IMR-90 (cell line): Measurements from ENCODE around the gene SPATA31D4. TPM values are rescaled to one million over a fixed set of nuclear protein-coding genes. Genes with fewer than 3 reads are reported as not detected.

Experiments used
- ATAC-seq: fragments of 200-7000 bp; cut with Tn5 transposase; 2 replicates; pipeline ENCODE4 v1.9.1; 2020; ENCODE audit warnings: low read depth, mild to moderate bottlenecking, moderate library complexity
- BruUV-seq: library from RNA; stranded (reverse); fragments of 400-500 nt; replicated peaks from 2 replicates; lab custom pipeline; 2021; lab: Mats Ljungman, UMichigan
- CTCF ChIA-PET: fragments of 300-600 bp; formaldehyde crosslinking; extraction: SDS; loops from one replicate; lab custom pipeline; 2021; ENCODE audit warnings: antibody characterized with exemption; lab: Yijun Ruan, JAX
- POLR2A ChIA-PET: fragments of 300-600 bp; sonication (Branson Sonifier 250); formaldehyde crosslinking; loops from one replicate; lab custom pipeline; 2022; ENCODE audit warnings: antibody characterized with exemption; ENCODE audit not compliant: unreplicated experiment; lab: Charles Lee
- DNase-seq: peaks from one replicate; pipeline ENCODE4 v3.0.0; 2013
- H2AFZ ChIP-seq: replicated peaks from 2 replicates; pipeline ENCODE3; 2013; ENCODE audit warnings: low read length, mild to moderate bottlenecking; ENCODE audit not compliant: poor library complexity
- H2AK5ac ChIP-seq: 2 replicates; pipeline ENCODE4 v1.6.1; 2013; ENCODE audit warnings: low read depth, low read length, inconsistent platforms
- H2AK9ac ChIP-seq: replicated peaks from 2 replicates; pipeline ENCODE3; 2013; ENCODE audit warnings: mild to moderate bottlenecking, low read depth, low read length, moderate library complexity; ENCODE audit not compliant: poor library complexity
- H2BK120ac ChIP-seq: 2 replicates; pipeline ENCODE4 v1.6.1; 2013; ENCODE audit warnings: low read depth, low read length, inconsistent platforms
- H2BK15ac ChIP-seq: 3 replicates; pipeline ENCODE4 v1.6.1; 2013; ENCODE audit warnings: low read depth, low read length, inconsistent platforms
- H2BK20ac ChIP-seq: 2 replicates; pipeline ENCODE4 v1.6.1; 2013; ENCODE audit warnings: low read depth, mild to moderate bottlenecking, inconsistent platforms, low read length, moderate library complexity
- H2BK5ac ChIP-seq: 2 replicates; pipeline ENCODE4 v1.6.1; 2013; ENCODE audit warnings: mild to moderate bottlenecking, low read depth, low read length, inconsistent platforms; ENCODE audit not compliant: poor library complexity, severe bottlenecking
- H3K14ac ChIP-seq: replicated peaks from 2 replicates; pipeline ENCODE4 v1.6.1; 2013; ENCODE audit warnings: low read depth, low read length, inconsistent platforms
- H3K18ac ChIP-seq: 2 replicates; pipeline ENCODE4 v1.6.1; 2013; ENCODE audit warnings: low read depth, low read length, control low read depth
- H3K23ac ChIP-seq: 2 replicates; pipeline ENCODE4 v1.6.1; 2013; ENCODE audit warnings: low read depth, low read length, inconsistent platforms
- H3K27ac ChIP-seq: 2 replicates; pipeline ENCODE4 v1.5.1; 2013; ENCODE audit warnings: mild to moderate bottlenecking, control low read depth, low read length; ENCODE audit not compliant: insufficient read depth
- H3K27me3 ChIP-seq: 2 replicates; pipeline ENCODE4 v1.6.1; 2013; ENCODE audit warnings: low read length; ENCODE audit not compliant: control insufficient read depth, insufficient read depth
- H3K36me3 ChIP-seq: 2 replicates; pipeline ENCODE4 v1.6.1; 2013; ENCODE audit warnings: low read length, mixed read lengths; ENCODE audit not compliant: control insufficient read depth, insufficient read depth
- H3K4ac ChIP-seq: 2 replicates; pipeline ENCODE4 v1.6.1; 2013; ENCODE audit warnings: low read depth, low read length, inconsistent platforms
- H3K4me1 ChIP-seq: 2 replicates; pipeline ENCODE4 v1.6.1; 2013; ENCODE audit warnings: low read length, mixed read lengths; ENCODE audit not compliant: control insufficient read depth, insufficient read depth
- H3K4me2 ChIP-seq: 2 replicates; pipeline ENCODE4 v1.6.1; 2013; ENCODE audit warnings: low read depth, mild to moderate bottlenecking, control low read depth, low read length, moderate library complexity
- H3K4me3 ChIP-seq: 2 replicates; pipeline ENCODE4 v1.5.1; 2013; ENCODE audit warnings: low read depth, mild to moderate bottlenecking, control low read depth, low read length, moderate library complexity; ENCODE audit not compliant: insufficient read depth
- H3K56ac ChIP-seq: 2 replicates; pipeline ENCODE4 v1.6.1; 2013; ENCODE audit warnings: low read length, inconsistent platforms; ENCODE audit not compliant: insufficient read depth; ENCODE audit errors: extremely low read depth
- H3K79me1 ChIP-seq, 2 experiments: 2 replicates each; pipeline ENCODE4 v1.6.1; 2013; ENCODE audit warnings: low read length in 2 of 2, inconsistent platforms in 1 of 2, low read depth in 1 of 2
- H3K9ac ChIP-seq: 2 replicates; pipeline ENCODE4 v1.6.1; 2013; ENCODE audit warnings: low read depth, low read length, control low read depth
- H3K9me1 ChIP-seq: 2 replicates; pipeline ENCODE4 v1.6.1; 2013; ENCODE audit warnings: low read length, inconsistent platforms; ENCODE audit not compliant: insufficient read depth
- H3K9me3 ChIP-seq: 2 replicates; pipeline ENCODE4 v1.6.1; 2013; ENCODE audit warnings: low read length; ENCODE audit not compliant: control insufficient read depth, insufficient read depth
- H4K20me1 ChIP-seq: 2 replicates; pipeline ENCODE4 v1.6.1; 2013; ENCODE audit warnings: low read length, inconsistent platforms; ENCODE audit not compliant: insufficient read depth
- H4K5ac ChIP-seq: 2 replicates; pipeline ENCODE4 v1.6.1; 2013; ENCODE audit warnings: mild to moderate bottlenecking, low read depth, low read length, control low read depth
- H4K8ac ChIP-seq, 2 experiments: 2 replicates each; pipeline ENCODE4 v1.6.1; 2013; ENCODE audit warnings: low read depth in 2 of 2, low read length in 2 of 2, control low read depth in 1 of 2, inconsistent platforms in 1 of 2
- H4K91ac ChIP-seq: 2 replicates; pipeline ENCODE4 v1.6.1; 2013; ENCODE audit warnings: low read depth, low read length, inconsistent platforms; ENCODE audit not compliant: insufficient read depth
- BHLHE40 ChIP-seq: fragments of 150-350 bp; IDR thresholded peaks from 2 replicates; pipeline ENCODE4 v1.6.1; 2016; ENCODE audit warnings: mild to moderate bottlenecking, low read depth, low read length
- FOS ChIP-seq: fragments of 150-350 bp; IDR thresholded peaks from 2 replicates; pipeline ENCODE4 v1.6.1; 2016; ENCODE audit warnings: low read depth, low read length
- MAFK ChIP-seq: IDR thresholded peaks from 2 replicates; pipeline ENCODE4 v1.6.1; 2012; ENCODE audit warnings: low read depth, low read length, improper control_type of control experiment
- RCOR1 ChIP-seq: IDR thresholded peaks from 2 replicates; pipeline ENCODE4 v1.6.1; 2012; ENCODE audit warnings: mild to moderate bottlenecking, low read length, improper control_type of control experiment; ENCODE audit not compliant: insufficient replicate concordance
- RFX5 ChIP-seq: IDR thresholded peaks from 2 replicates; pipeline ENCODE4 v1.8.0; 2012; ENCODE audit warnings: low read depth, mild to moderate bottlenecking, low read length, moderate library complexity
- dilution Hi-C: fragments of 300-500 bp; cut with HindIII; formaldehyde crosslinking; loops from one replicate; pipeline ENCODE4 v1.14.3; 2018; ENCODE audit warnings: low sequenced_read_pairs; ENCODE audit not compliant: unreplicated experiment
- in situ Hi-C: fragments of 300-500 bp; cut with MboI; formaldehyde crosslinking; loops from 3 replicates; pipeline ENCODE4 v1.14.3; 2019; ENCODE audit warnings: low sequenced_read_pairs, inconsistent platforms, mixed read lengths
- intact Hi-C: fragments of 100-400 bp; cut with micrococcal nuclease; formaldehyde crosslinking; loops from 2 replicates; pipeline ENCODE4 v1.10.0; 2022
- polyA plus RNA-seq, 3 experiments: library from polyadenylated mRNA; depleted of rRNA; stranded (reverse); fragments of >200 nt; gene quantifications; 2 replicates each; pipeline ENCODE4 v1.2.3, GENCODE V29; 2012; ENCODE audit warnings: low replicate concordance in 1 of 3
- total RNA-seq: library from RNA; depleted of rRNA; stranded (reverse); fragments of >200 nt; gene quantifications from 2 replicates; pipeline ENCODE4 v1.2.3, GENCODE V29; 2012
- TF ChIP-seq, protein P1 (sequence below): conservative IDR thresholded peaks from 2 replicates; pipeline ENCODE4 v1.5.1; 2012; ENCODE audit warnings: mild to moderate bottlenecking, low read depth, low read length, improper control_type of control experiment
- TF ChIP-seq, protein P2 (sequence below): fragments of 150-350 bp; IDR thresholded peaks from 2 replicates; pipeline ENCODE4 v1.6.1; 2017; ENCODE audit warnings: mild to moderate bottlenecking, antibody characterized with exemption, low read length, low read depth

SPATA31D4 gene
- total and polyA plus RNA-seq, 2 of the 4 experiments (the other 2 are of a cell fraction): not detected

DNA sequence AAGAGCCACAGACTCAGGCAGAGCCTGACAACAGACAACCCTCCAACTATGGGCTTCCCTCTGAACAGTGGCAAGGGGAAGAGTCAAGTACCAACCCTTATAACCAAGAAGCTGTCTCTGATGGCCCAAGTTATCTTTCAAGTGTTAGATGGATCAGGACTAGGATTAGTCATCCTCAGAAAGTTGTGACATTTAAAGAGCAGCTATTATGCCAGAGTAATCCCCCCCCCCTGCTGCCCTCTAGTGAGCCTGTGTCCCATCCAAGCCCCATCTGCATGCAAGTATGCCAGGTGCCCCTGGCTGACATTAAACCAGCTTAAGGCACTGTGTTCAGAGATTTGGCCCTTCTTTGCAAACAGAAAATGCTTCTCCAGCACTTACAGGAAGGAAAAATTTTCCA is 43.5 kb downstream of the SPATA31D4 start:
- H3K18ac ChIP-seq: no peak overlapping the region
- no peak overlapping the region for H2AFZ ChIP-seq
- no peak overlapping the region for H2BK20ac ChIP-seq
- TF ChIP-seq, protein P1, sequence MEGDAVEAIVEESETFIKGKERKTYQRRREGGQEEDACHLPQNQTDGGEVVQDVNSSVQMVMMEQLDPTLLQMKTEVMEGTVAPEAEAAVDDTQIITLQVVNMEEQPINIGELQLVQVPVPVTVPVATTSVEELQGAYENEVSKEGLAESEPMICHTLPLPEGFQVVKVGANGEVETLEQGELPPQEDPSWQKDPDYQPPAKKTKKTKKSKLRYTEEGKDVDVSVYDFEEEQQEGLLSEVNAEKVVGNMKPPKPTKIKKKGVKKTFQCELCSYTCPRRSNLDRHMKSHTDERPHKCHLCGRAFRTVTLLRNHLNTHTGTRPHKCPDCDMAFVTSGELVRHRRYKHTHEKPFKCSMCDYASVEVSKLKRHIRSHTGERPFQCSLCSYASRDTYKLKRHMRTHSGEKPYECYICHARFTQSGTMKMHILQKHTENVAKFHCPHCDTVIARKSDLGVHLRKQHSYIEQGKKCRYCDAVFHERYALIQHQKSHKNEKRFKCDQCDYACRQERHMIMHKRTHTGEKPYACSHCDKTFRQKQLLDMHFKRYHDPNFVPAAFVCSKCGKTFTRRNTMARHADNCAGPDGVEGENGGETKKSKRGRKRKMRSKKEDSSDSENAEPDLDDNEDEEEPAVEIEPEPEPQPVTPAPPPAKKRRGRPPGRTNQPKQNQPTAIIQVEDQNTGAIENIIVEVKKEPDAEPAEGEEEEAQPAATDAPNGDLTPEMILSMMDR: no peak
- TF ChIP-seq BHLHE40 (no peak), RCOR1 (no peak), FOS (no peak), MAFK (no peak), RFX5 (no peak)
- TF ChIP-seq, protein P2, sequence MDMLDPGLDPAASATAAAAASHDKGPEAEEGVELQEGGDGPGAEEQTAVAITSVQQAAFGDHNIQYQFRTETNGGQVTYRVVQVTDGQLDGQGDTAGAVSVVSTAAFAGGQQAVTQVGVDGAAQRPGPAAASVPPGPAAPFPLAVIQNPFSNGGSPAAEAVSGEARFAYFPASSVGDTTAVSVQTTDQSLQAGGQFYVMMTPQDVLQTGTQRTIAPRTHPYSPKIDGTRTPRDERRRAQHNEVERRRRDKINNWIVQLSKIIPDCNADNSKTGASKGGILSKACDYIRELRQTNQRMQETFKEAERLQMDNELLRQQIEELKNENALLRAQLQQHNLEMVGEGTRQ: no peak
- H3K36me3 ChIP-seq: no peaks in the 10 kb centered on the region
- H3K79me1 ChIP-seq: no peaks in the 10 kb centered on the region
- no peaks in the 10 kb centered on the region for H4K20me1 ChIP-seq
- no peak overlapping the region for H2AK5ac ChIP-seq
- no peak overlapping the region for H2AK9ac ChIP-seq
- H3K9me3 ChIP-seq: no peaks in the 10 kb centered on the region
- no peak overlapping the region for H3K9ac ChIP-seq
- H2BK15ac ChIP-seq: no peak overlapping the region
- no peak overlapping the region for H2BK120ac ChIP-seq
- H4K91ac ChIP-seq: no peak overlapping the region
- CTCF ChIA-PET: no interaction called here
- DNase-seq (no peak), ATAC-seq (no peak)
- H3K4me3 ChIP-seq: no peak overlapping the region
- POLR2A ChIA-PET: no interaction called here
- H4K5ac ChIP-seq: no peak overlapping the region
- intact Hi-C loops (no loop called here), in situ Hi-C loops (no loop called here), dilution Hi-C loops (no loop called here)
- H3K4ac ChIP-seq: no peak overlapping the region
- H3K9me1 ChIP-seq: no peaks in the 10 kb centered on the region
- no peak overlapping the region for H2BK5ac ChIP-seq
- H3K27ac ChIP-seq: no peak overlapping the region
- H3K27me3 ChIP-seq: peaks cover 3% of the 10 kb centered on the region
- H3K56ac ChIP-seq: no peak overlapping the region
- H3K4me2 ChIP-seq: no peak overlapping the region
- no peak overlapping the region for H3K14ac ChIP-seq
- H3K4me1 ChIP-seq: no peaks in the 10 kb centered on the region
- H3K23ac ChIP-seq: no peak overlapping the region
- BruUV-seq: no TSS peak
- no peak overlapping the region for H4K8ac ChIP-seq
